ENCODE results near the gene AGR2.

AGR2 gene

GRCh38 chr7:16833373-16833772, 28.6 kb upstream of the AGR2 start:
- FAIRE-seq (no peak), DNase-seq (ENCODE audit: insufficient read length, low spot score) (no peak)
- TF ChIP-seq, protein P1, sequence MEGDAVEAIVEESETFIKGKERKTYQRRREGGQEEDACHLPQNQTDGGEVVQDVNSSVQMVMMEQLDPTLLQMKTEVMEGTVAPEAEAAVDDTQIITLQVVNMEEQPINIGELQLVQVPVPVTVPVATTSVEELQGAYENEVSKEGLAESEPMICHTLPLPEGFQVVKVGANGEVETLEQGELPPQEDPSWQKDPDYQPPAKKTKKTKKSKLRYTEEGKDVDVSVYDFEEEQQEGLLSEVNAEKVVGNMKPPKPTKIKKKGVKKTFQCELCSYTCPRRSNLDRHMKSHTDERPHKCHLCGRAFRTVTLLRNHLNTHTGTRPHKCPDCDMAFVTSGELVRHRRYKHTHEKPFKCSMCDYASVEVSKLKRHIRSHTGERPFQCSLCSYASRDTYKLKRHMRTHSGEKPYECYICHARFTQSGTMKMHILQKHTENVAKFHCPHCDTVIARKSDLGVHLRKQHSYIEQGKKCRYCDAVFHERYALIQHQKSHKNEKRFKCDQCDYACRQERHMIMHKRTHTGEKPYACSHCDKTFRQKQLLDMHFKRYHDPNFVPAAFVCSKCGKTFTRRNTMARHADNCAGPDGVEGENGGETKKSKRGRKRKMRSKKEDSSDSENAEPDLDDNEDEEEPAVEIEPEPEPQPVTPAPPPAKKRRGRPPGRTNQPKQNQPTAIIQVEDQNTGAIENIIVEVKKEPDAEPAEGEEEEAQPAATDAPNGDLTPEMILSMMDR (IDR thresholded peaks at IDR 0.05; ENCODE audit: insufficient read depth, missing control alignments): no peak

DNA sequence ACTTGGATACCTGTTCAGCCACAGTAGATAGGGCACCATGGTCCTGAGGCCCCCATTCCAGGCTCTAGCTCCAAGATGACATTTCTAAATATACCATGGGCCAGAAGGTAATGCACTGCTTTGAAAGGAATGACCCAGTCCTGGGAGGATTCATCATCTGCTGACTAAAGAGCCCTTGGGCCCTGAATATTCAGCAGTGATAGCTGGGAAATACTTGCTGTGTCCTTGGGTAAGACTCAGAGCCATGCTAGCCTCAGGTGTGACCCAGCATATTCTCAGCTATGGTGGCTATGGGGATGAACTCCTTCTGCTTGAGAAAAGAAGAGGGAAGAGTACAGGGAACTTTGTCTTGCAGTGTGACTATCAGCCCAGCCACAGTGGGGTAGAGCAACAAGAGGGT, 21.3 kb upstream of the AGR2 start:
- FAIRE-seq: no peak
- no peak for DNase-seq (ENCODE audit: insufficient read length, low spot score)
- TF ChIP-seq, protein P1 (IDR thresholded peaks at IDR 0.05; ENCODE audit: insufficient read depth, missing control alignments): no peak

- FAIRE-seq (no peak), DNase-seq (ENCODE audit: insufficient read length, low spot score) (no peak)
- TF ChIP-seq, protein P1 (IDR thresholded peaks at IDR 0.05; ENCODE audit: insufficient read depth, missing control alignments): no peak
Measured at GRCh38 chr7:16822029-16822428, 17.2 kb upstream of the AGR2 start.

GRCh38 chr7:16818732-16819131, 13.9 kb upstream of the AGR2 start:
- FAIRE-seq (no peak), DNase-seq (ENCODE audit: insufficient read length, low spot score) (no peak)
- TF ChIP-seq, protein P1 (IDR thresholded peaks at IDR 0.05; ENCODE audit: insufficient read depth, missing control alignments): no peak

GRCh38 chr7:16817536-16817935, 12.7 kb upstream of the AGR2 start:
- TF ChIP-seq, protein P1 (IDR thresholded peaks at IDR 0.05; ENCODE audit: insufficient read depth, missing control alignments): no peak
- FAIRE-seq (no peak), DNase-seq (ENCODE audit: insufficient read length, low spot score) (no peak)

DNA sequence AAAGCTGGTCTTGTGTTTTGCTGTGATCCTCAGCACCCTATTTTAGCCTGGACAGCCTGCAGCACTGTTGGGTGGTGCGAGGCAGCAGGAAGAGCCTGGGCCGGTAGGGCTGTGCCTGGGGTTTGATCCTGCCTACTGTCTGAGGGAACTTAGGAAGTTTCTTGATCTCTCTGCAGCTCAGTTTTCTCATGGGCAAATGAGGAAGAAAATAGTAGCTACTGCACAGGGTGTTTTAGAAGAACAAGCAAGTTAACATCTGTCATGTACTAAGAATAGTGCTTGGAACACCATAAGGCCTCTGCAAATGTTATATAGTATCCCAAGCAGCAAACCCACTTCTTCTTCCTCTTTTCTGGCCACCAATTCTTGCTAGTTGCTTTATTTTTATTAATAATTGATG, 12.0 kb upstream of the AGR2 start:
- TF ChIP-seq, protein P1 (IDR thresholded peaks at IDR 0.05; ENCODE audit: insufficient read depth, missing control alignments): no peak
- DNase-seq (ENCODE audit: insufficient read length, low spot score) (no peak), FAIRE-seq (no peak)

DNA sequence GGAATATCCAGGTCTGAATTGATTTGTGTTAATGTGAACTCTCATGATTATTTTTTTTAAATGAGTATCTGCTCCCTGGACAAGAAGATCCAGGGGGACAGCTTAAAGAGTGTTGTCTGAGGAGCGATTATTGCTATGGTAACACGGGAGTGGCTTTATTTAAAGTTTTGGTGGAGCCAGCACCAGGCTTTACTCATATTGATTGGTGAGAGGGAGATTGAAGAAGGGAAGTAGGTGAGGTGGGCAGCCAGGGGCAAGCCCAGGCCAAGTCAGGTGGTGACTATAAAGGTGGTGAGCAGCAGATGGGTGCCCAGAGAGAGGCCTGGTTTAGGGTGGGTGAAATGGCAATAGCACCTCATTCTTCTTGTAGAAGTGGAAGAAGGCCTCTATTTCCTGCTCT, 10.2 kb upstream of the AGR2 start:
- DNase-seq (ENCODE audit: insufficient read length, low spot score): no peak
- TF ChIP-seq, protein P1 (IDR thresholded peaks at IDR 0.05; ENCODE audit: insufficient read depth, missing control alignments): no peak
- no peak for FAIRE-seq

Data from D721Med (cell line).